Posterior vena cava (tissue), 2 donors: ENCODE measurements around the gene CEACAM19. TPM values are rescaled to one million over a fixed set of nuclear protein-coding genes. Genes with fewer than 3 reads are reported as not detected.
A peak's percentile ranks its signal among the peaks of the same experiment; 100 is the strongest.

Experiments used
- DNase-seq: peaks from one replicate; pipeline ENCODE4 v3.0.0-alpha.2; 2020; ENCODE audit warnings: low spot score
- intact Hi-C, 2 donors: fragments of 100-400 bp; cut with DNase I; formaldehyde crosslinking; loops; one replicate each; pipeline versions ENCODE4 v1.14.1 to v1.14.2; 2022 to 2023
- total RNA-seq, 2 donors: library from RNA; stranded (reverse); fragmentation: NEBNext Ultra II Directional; extraction: Animal tissue kit (Norgen Biotek cat#: 25700); gene quantifications; one replicate each; pipeline ENCODE4 v1.2.1, GENCODE V29; 2021
- donor health status: DM: yes; HTN: yes; CAD: no.
- donor health status: DM: yes; HTN: yes; CAD: no.

Gene CEACAM19
- total RNA-seq, 2 donors from 2014 or later = 4.1 to 7.8 TPM

DNA sequence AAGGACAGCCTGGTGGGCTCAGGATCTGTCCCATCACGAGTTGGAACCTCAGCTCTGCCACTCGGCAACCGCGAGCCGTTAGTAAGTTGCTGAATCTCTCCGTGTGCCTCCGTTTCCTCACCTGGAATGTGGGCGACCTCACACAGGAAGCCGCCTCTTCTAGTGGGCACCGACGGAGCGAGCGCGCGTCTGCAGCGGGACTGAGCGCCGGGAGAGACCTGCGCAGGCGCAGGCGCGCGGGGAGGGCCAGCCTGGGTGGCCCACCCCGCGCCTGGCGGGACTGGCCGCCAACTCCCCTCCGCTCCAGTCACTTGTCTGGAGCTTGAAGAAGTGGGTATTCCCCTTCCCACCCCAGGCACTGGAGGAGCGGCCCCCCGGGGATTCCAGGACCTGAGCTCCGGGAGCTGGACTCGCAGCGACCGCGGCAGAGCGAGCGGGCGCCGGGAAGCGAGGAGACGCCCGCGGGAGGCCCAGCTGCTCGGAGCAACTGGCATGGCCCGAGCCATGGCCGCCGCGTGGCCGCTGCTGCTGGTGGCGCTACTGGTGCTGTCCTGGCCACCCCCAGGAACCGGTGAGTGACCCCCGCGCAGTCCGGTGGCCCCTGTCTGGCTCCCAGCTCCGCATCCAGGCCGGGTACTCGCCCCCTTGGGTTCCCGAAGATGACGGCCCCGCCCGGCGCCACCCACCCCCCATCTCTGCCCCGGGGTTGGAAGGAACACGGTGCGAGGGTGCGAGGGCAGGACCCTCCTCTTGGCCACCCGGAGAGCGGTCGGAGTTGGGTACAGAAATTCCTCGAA, 27.5 kb upstream of the CEACAM19 start, which contains the start of gene PVR:
TSS of gene PVR (plus strand) at position 306 of the 797 bp plus-strand sequence. CDS start at position 493, 187 bp downstream.
- intact Hi-C loops = no loop called here
- peak; percentile 91 for DNase-seq

DNA sequence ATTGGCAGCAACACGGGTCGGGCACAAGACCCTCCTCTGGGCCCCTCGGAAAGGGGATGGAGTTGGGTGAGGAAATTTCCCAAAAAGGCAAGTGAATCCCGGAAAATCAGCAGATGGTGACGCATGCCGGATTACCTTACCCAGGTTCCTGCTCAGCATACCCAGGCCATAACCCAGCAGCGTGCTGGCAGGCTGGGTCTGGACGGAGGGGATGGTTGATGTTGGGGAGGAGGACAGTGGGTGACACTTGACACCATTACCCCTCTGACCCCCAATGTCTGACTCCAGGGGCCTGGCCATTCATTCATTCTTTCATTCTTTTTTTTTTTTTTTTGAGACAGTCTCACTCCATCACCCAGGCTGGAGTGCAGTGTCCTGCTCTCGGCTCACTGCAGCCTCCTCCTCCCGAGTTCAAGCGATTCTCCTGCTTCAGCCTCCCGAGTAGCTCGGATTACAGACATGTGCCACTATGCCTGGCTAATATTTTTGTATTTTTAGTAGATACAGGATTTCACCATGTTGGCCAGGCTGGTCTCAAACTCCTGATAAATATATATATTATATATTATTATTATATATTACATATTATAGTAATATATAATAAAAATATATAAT, 26.8 kb upstream of the CEACAM19 start:
- peak; percentile 51 for DNase-seq

DNA sequence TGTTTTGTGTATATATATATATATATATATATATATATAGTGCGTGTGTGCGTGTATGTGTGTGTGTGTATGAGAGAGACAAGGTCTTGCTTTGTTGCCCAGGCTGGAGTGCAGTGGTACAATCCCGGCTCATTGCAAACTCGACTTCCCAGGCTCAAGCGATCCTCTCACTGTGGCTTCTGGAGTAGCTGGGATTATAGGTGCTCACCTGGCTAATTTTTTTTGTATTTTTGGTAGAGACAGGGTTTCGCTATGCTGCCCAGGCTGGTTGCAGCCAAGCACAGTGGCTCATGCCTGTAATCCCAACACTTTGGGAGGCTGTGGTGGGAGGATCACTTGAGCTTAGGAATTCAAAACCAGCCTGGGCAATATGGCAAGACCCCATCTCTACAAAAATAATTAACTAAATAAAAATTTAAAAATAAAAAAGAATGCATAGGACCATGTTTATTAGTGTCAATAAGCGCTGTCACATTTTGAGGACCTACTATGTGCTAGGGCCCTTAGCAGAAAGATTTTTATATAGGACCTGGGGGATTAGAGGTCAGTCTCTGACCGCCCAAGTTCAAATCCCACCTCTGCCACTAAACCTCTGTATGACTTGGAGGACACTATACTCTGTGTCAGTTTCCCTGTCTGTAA, 25.8 kb upstream of the CEACAM19 start:
- intact Hi-C loops = no loop called here
- no peak for DNase-seq

More for the DNA sequence above, 26.8 kb upstream of the CEACAM19 start:
- intact Hi-C loops = no loop called here

DNA sequence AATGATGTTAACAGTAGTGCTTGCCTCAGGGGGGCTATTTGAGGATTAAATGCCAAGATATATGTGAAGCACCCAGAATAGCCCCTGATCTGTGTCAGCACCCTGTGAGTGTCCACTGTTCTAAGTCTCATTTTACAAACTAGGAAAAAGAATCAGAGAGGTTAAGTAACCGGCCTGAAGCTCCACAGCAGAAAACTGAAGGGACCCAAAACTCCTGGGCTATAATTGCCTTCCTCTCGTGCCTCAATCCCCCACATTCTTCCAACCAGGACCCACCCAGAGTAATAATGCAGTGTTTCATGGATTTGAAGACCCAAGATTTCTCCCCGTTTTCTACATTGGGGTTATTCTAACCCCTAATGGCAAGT, 25.2 kb upstream of the CEACAM19 start:
- no peak for DNase-seq
- intact Hi-C loops = no loop called here

DNA sequence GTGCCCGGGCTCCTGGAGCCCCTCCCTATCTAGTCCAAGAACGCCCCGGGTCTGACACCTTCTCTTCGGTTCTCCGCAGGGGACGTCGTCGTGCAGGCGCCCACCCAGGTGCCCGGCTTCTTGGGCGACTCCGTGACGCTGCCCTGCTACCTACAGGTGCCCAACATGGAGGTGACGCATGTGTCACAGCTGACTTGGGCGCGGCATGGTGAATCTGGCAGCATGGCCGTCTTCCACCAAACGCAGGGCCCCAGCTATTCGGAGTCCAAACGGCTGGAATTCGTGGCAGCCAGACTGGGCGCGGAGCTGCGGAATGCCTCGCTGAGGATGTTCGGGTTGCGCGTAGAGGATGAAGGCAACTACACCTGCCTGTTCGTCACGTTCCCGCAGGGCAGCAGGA, 24.1 kb upstream of the CEACAM19 start:
- peak; percentile 76 for DNase-seq
- intact Hi-C loops = no loop called here

DNA sequence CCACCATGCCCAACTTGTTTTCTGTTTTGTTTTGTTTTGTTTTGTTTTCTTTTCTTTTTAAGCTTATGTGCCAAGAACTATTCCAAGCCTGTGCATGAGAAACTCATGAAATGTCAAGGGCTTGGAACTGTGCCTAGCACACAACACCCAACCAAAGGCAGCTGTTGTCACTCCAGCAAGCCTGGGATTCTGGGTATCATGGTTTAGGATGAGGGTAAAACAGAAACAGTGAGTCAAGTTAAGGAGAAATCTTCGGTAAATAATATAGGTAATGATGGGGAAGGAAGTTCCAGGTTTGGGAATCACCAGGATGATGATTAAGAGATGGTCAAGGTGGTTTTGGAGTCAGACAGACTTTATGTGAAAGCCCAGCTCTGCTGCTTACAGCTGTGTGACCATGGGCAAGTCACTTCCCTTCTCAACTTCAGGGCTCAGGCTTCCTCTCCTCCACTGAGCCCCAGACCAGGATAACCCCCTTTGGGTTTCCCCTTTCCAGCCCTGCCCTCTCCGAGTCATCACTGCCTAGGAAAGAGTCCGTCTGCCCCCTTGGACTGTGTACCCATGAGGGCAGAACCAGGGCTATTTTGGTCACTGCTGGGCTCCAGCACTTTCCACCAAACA, 22.5 kb upstream of the CEACAM19 start:
- intact Hi-C loops = no loop called here
- DNase-seq = peak; percentile 46

DNA sequence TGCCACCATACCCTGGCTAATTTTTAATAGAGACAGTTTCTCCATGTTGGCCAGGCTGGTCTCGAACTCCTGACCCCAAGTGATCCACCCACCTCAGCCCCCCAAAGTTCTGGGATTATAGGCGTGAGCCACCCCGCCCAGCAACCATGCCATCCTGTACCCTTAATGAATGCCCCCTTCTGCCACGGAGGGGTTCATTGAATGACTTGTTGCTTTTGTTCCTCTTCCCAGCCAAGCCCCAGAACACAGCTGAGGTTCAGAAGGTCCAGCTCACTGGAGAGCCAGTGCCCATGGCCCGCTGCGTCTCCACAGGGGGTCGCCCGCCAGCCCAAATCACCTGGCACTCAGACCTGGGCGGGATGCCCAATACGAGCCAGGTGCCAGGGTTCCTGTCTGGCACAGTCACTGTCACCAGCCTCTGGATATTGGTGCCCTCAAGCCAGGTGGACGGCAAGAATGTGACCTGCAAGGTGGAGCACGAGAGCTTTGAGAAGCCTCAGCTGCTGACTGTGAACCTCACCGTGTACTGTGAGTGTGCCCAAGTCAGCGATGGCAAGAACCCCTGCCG, 21.6 kb upstream of the CEACAM19 start:
- DNase-seq = peak; percentile 76
- intact Hi-C loops = no loop called here

DNA sequence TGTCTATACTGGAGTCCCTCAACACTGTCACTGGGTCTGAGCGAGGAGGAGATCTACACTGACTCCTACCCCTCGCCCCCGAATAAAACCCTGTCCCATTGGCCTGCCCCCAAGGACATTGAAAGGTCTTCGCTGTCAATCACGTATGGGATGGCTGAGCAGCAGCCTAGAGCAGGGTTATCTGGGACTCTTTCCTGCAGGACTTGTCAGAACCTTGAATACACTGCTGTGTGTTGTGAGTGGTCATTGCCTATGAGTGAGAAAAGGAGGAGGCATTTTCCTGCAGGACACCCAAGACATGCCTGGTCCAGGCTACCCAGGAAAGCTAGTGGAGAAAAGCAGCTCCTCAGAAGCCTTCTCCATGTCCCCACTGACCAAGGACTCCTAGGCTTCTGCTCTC, 17.9 kb upstream of the CEACAM19 start:
- intact Hi-C loops = no loop called here
- peak; percentile 23 for DNase-seq

DNA sequence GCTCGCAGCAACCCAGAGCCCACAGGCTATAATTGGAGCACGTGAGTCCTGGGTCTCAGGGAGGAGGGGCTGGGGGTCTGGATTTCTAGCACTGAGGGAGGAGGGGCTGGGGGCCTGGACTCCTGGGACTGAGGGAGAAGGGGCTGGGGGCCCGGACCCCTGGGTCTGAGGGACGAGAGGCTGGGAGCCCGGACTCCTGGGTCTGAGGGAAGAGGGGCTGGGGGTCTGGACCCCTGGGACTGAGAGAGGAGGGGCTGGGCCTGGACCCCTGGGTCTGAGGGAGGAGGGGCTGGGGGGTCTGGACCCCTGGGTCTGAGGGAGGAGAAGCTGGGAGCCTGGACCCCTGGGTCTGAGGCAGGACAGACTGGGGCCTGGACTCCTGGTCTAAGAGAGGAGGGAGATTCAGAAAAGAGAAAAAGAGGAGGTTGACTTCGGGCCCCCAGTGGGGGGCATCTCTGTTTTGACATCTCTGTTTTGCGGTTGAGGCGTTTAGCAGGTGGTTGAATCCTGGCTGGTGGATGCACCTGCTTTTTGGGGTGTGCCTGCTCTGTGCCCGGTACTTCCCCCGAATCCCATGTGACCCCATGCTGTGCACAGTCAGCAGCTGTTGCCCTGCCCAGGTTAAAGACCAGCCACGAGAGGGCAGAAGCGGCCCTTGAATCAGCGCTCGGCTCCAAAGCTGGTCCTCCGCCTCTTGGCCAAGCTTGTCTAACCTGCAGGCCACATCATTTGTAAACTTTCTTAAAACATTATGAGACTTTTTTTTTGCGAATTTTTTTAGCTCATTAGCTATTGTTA, 17.1 kb upstream of the CEACAM19 start:
- intact Hi-C loops = no loop called here

DNA sequence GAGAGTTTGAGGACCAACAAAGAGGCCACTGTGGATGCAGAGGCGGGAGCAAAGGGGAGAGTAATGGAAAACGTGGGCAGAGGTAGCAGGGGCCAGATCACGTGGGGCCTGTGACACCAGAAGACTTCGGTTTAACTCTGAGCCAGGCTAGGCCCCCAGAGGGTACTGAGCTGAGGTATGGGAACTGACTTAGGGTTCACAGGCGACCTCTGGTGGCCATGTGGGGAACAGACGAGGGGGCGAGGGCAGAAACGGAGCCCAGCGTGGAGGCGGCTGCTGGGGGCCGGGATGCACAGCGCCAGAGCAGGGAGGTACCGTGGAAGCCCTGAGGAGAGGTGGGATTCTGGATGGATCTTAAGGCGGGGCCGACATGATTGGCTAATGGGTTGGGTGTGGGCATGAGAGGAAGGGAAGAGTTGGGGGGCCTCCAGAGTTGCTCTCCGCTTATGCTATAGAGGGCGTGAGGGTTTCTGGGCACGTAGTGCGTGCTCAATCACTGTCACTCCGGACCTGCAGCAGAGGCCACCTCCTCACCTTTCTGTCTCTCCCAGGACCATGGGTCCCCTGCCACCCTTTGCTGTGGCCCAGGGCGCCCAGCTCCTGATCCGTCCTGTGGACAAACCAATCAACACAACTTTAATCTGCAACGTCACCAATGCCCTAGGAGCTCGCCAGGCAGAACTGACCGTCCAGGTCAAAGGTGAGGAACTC, 13.9 kb upstream of the CEACAM19 start:
- intact Hi-C loops = loop anchor here in 1 of 2 donors (5.0 kb wide), 1 partner anchor 85 kb away; no protein-coding TSS in a partner anchor

More for the DNA sequence above, 17.1 kb upstream of the CEACAM19 start:
- peak; percentile 93 for DNase-seq

DNA sequence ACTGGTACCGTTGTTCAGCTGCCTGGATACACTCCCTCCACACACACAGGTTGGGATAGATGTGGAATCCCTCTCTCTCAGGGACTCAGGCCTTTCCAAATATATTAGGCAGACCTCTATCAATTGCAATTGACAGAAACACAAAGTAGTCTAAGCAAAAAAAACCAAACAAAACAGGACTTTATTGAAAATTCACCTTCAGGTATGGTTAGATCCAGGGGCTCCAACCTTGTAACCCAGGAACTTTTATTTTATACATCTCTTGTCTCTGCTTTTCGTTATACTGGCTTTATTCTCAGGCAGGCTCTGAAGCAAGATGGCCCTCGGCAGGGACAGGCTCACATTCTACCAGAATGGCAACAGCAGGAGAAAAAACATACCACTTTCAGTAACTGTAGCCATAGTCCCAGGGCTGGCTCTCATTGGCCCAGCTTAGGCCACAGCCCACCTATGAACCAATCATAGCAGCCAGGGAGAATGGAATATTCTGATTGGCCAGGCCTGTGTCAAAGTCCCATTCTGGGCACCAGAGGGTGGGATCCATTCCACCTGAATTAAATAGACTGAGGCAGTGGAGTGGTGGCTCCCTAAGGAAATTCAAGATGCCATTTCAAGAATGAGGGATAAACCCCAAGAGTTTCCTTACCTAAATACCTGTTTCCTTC, 13.1 kb upstream of the CEACAM19 start:
- intact Hi-C loops = loop anchor here in 1 of 2 donors (5.0 kb wide), 1 partner anchor 86 kb away; no protein-coding TSS in a partner anchor
- peak; percentile 5 for DNase-seq

More for the DNA sequence above, 13.9 kb upstream of the CEACAM19 start:
- DNase-seq = peak; percentile 90

DNA sequence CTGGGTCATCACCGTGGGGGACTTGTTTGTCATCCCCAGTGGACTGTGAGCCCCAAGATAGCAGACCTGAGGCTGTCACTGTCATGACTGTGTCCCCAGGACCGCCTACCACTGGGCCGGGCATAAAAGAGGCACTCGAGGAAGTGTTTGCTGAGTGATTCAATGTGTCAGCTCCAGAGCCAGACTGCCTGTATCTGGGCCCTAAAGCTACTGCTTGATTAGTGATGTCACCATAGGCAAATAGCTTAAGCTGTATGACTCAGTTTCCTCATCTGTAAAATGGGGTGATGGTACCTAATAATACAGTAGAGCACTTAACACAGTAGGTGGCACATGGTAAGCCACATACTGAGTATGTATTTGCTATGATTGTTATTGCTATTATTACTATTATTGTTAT, 11.2 kb upstream of the CEACAM19 start:
- intact Hi-C loops = loop anchor here in 1 of 2 donors (5.0 kb wide), 1 partner anchor 88 kb away; no protein-coding TSS in a partner anchor
- DNase-seq = peak; percentile 58

DNA sequence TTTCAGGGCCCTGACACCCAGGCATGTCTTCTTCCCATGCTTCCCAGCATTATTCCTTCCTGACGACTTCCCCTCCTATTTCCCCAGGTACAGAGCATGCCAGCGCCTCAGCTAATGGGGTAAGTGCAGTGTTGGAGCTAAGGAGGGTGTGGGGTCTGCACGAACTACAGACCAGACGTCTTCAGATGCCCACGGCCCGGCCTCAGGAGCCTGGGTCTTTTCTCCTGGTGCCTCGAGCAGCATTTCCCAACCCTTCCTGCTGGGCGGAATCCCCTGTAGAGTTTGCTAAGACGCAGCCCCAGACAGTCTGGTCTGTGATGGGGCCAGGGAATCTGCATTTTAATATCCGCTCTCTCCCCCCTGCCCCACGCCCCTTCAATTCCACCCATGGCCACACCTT, 10.1 kb upstream of the CEACAM19 start:
- intact Hi-C loops = loop anchor here in 1 of 2 donors (5.0 kb wide), 1 partner anchor 89 kb away; no protein-coding TSS in a partner anchor
- DNase-seq = no peak

DNA sequence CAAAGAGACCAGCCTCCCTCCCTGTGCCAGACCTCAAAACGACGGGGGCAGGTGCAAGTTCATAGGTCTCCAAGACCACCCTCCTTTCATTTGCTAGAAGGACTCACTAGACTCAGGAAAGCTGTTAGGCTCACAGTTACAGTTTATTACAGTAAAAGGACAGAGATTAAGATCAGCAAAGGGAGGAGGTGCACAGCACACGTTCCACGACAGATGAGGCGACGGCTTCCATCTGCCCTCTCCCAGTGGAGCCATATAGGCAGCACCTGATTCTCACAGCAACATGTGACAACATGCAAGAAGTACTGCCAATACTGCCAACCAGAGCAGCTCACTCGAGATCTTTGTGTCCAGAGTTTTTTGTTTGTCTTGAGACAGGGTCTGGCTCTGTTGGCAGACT, 9.4 kb upstream of the CEACAM19 start:
- intact Hi-C loops = loop anchor here in 1 of 2 donors (5.0 kb wide), 1 partner anchor 90 kb away; no protein-coding TSS in a partner anchor
- DNase-seq = no peak

DNA sequence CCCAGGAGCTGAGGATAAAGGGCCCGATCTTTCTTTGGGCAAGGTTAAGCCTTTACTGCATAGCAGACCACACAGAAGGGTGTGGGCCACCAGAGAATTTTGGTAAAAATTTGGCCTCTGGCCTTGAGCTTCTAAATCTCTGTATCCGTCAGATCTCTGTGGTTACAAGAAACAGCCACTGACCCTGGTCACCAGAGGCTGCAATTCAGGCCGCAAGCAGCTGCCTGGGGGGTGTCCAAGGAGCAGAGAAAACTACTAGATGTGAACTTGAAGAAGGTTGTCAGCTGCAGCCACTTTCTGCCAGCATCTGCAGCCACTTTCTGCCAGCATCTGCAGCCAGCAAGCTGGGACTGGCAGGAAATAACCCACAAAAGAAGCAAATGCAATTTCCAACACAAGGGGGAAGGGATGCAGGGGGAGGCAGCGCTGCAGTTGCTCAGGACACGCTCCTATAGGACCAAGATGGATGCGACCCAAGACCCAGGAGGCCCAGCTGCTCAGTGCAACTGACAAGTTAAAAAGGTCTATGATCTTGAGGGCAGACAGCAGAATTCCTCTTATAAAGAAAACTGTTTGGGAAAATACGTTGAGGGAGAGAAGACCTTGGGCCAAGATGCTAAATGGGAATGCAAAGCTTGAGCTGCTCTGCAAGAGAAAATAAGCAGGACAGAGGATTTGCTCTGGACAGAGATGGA, 8.4 kb upstream of the CEACAM19 start:
- intact Hi-C loops = loop anchor here in 1 of 2 donors (5.0 kb wide), 1 partner anchor 91 kb away; no protein-coding TSS in a partner anchor

DNA sequence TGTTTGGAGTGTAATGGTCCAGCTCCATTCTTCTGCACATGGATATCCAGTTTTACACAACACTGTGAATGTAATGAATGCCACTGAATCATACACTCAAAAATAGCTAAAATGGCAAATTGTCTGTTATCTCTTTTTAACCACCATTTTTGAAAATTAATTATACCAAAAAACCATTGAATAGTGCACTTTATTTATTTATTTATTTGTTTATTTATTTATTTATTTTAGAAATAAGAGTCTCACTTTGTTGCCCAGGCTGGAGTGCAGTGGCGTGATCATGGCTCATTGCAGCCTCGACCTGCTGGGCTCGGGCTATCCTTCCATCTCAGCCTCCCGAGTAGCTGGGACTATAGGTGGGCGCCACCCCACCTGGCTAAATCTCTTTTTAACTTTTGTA, 7.3 kb upstream of the CEACAM19 start:
- no peak for DNase-seq
- intact Hi-C loops = loop anchor here in 1 of 2 donors (5.0 kb wide), 1 partner anchor 92 kb away; no protein-coding TSS in a partner anchor

More for the DNA sequence above, 8.4 kb upstream of the CEACAM19 start:
- DNase-seq = no peak
